ENCODE results near the gene PHYHD1.

Gene PHYHD1

DNA sequence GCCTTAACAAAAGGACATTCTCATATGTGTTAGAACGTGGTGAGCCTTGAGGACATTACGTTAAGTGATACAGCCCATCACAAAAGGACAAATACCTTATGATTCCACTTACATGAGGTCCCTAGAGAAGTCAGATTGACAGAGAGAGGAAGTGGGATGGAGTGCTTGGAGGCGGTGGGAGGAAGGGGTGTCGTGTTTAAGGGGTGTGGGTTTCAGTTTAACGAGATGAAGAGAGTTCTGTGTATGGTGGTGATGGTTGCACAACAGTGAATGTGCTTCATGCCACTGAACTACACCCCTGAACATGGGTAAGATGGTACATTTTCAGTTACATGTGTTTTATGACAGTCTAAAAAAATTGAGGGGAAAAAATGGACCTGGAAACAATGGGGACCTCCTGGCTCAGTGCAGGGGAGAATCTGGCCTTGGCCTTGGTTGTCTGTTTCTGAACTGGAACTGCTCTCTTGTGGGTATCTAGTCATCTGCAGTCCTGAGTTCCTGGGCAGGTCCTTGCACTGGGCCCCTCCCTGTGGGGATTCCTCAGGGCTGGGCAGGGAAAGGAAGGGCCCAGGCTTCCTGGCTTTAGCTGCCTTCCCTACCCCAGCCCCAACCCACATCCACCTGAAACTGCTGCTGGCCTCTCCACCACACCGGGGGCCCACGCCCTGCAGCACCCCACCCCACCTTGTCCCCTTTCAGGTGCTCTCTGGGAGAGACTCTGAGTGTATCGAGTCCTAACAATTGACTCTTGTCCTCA, 21.0 kb upstream of the PHYHD1 start:
- no peak for DNase-seq

GRCh38 chr9:128901379-128901778, 19.4 kb upstream of the PHYHD1 start:
- DNase-seq = no peak

- no peak for DNase-seq
These were observed 19.0 kb upstream of the PHYHD1 start for GRCh38 chr9:128901822-128902221.

DNA sequence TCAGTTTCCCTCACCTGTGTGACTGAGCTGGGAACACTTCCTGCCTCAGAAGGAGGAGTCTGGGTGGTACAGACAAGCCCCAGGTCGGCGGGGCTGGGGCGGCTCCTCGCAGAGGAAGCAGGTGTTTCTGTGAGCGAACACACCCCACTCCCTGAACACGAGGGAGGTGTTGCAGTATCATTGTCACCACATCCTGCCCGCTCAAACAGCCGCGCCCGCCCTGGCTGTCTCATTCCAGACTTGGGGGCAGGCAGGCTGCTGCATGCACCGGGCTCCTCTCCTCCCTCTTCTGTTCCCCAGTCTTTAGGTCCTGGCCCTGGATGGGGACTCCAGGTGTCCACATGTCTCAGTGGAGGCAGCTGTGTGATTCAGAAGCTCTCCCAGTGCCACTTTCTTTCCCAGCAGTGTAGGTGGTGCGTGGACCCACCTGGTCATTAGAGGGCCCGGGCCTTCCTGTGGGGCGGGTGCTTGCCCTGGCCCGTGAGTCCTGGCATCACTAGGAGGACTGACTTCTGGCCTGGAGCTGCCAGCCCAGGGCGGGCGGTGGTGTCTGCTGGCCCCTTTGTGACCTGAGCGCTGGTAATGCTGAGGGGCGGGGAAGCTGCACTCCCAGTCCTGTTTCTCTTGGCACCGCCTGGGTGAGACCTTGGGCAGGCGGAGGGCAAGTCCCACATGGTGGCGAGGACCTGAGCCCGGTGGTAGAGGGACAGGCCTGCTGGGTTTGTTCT, 18.3 kb upstream of the PHYHD1 start:
- peak in 2 of 51 donors; percentile 19 to 34 for DNase-seq

- DNase-seq = no peak
These were observed 17.7 kb upstream of the PHYHD1 start for GRCh38 chr9:128903079-128903461.

- no peak for DNase-seq
These were observed 16.7 kb upstream of the PHYHD1 start for GRCh38 chr9:128903871-128904620.

DNA sequence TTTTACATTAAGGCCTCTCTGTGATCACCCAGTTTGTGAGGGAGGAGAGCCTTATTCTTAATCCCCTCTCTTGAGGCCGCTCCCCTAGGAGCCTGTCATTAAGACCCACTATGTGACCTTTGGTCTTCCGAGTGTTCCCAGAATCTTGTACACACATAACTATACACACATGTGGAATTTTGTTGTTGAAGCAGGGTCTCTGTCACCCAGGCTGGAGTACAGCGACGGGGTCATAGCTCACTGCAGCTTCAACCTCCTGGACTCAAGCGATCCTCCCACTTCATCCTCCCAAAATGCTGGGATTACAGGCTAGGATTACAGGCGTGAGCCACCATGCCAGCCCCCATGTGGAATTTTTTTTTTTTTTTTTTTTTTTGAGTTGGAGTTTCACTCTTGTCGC, 14.8 kb upstream of the PHYHD1 start:
- DNase-seq = no peak

DNA sequence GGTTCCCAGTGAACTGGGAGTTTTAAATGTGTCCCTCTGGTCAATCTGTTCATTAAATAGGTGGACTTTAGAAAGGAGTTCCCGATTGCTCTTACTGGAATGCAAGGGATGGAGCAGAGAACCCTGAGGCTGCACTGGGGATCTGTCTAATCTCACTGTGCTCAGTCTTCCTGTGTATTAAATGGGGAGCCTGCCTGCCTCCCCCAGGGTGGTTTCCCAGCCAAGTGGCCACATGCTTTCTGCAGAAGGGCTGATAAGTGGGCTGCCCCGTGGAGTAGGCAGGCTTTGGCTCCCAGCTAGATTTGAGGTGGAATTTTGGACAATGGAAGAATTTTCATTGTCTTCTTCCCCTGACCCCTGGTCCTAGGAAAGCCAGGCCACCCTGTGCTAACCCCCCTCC, 14.0 kb upstream of the PHYHD1 start:
- DNase-seq = no peak

DNA sequence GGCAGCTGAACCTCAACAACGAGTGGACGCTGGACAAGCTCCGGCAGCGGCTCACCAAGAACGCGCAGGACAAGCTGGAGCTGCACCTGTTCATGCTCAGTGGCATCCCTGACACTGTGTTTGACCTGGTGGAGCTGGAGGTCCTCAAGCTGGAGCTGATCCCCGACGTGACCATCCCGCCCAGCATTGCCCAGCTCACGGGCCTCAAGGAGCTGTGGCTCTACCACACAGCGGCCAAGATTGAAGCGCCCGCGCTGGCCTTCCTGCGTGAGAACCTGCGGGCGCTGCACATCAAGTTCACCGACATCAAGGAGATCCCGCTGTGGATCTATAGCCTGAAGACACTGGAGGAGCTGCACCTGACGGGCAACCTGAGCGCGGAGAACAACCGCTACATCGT, 12.4 kb upstream of the PHYHD1 start:
- no peak for DNase-seq

GRCh38 chr9:128909859-128910258, 10.9 kb upstream of the PHYHD1 start:
- DNase-seq = no peak

- DNase-seq = no peak
These were observed 9.9 kb upstream of the PHYHD1 start for GRCh38 chr9:128910906-128911305.

DNA sequence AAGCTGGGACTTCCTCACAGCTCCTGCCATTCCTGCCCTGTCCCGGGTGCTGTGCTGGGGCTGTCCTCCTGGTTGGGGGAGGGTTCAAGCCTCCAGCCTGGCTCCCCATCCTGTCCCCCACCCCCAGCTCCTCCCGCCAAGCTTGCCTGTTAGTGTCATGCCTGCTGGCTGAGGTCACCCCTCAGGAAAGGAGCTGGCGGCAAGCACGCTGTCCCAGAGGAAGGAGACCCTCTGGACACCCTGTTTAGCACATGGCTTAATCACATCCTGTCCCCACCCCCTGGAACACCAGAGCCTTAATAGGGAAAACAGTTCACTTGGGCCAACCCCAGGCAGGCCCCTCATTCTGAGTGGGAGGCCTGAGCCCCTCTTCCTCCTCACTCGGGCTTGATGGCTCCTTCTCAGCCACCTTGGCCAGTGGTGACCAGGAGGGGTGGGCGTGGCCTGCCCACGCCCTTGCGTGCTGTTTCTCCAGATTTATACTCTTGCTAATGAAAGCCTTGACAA, 9.2 kb upstream of the PHYHD1 start:
- peak in 6 of 51 donors; percentile 24 to 52 (median 28) for DNase-seq

- peak in 3 of 51 donors; percentile 22 to 61 (median 49) for DNase-seq
These were observed 8.4 kb upstream of the PHYHD1 start for GRCh38 chr9:128912270-128912853.

DNA sequence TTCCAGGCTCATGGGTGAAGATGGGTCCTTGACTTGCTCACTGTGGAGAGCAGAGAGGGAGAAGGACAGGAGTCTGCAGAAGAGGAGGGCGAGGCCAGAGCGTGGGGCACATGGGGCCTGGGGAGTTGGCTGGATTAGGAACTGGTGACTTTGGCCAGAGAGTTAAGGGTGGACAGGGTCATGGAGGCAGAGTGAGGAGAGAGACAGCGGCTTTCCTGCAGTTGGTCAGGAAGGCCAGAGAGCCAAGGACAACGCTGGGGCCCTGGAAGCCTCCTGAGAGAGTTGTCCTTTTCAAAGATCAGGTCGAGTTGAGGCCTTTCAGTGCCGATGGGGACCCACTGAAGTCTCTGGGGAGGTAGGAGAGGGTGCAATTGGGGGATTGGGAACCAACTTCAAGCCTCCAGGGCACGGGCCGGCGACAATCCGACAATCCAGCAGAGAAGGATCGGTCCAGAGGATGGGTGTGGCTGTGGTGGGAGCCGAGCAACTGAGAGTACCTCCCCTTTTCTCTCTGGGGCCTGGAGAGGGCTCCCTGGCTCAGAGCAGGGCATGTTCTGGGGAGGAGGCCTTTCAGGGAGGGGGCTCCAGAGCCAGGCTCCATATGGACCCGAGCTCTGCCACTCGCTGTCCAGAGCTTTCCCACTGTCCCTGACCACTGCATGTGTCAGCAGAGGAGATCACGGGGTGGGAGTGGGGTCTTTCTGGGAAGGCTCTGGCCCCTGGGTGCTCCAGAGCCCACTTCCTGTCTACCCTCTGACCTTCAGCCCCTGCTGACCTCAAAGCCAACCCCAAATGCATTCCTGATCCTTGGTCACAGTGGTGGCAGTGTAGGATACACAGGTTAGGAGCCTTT, 7.5 kb upstream of the PHYHD1 start:
- no peak for DNase-seq

GRCh38 chr9:128913995-128914772, 6.6 kb upstream of the PHYHD1 start:
- DNase-seq = no peak

- peak in 12 of 51 donors; percentile 14 to 55 (median 25) for DNase-seq
These were observed 4.6 kb upstream of the PHYHD1 start for GRCh38 chr9:128916204-128916603.

DNA sequence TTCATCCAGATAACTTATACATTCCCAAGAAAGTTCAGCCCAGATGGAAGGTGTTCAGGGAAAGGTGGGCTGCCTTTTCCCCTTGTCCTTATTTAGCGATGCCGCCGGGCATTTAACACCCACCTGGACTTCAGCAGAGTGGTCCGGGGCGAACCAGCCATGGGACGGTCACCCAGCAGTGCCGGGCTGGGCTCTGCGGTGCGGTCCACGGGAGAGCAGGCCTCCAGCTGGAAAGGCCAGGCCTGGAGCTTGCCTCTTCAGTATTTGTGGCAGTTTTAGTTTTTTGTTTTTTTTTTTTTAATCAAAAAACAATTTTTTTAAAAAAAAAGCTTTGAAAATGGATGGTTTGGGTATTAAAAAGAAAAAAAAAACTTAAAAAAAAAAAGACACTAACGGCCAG, 4.0 kb upstream of the PHYHD1 start:
- DNase-seq = no peak

GRCh38 chr9:128917151-128917849, 3.5 kb upstream of the PHYHD1 start:
- peak in 40 of 51 donors; percentile 22 to 86 (median 62) for DNase-seq

DNA sequence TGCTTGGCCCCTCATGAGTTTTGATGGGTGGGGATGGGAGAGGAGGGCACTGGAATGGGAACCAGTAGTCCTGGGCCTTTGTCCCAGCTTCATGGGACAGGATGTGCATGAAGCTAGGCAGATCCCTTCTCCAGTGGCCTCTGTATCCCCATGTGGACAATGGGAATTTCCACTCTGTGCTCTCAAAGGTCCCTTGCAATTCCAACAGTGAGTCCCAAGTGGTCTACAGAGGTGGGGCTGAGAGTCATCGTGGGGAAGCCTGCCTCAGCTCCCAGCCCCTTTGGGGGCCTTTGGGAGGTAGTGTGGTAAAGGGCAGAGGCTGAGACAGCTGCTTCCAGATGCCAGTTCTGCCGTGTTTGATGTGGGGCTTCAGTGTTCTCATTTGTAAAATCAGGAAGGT, 1.9 kb upstream of the PHYHD1 start:
- DNase-seq = no peak
